Prostate gland (tissue), 2 donors: Measurements from ENCODE around the gene NRN1L. TPM values are rescaled to one million over a fixed set of nuclear protein-coding genes. Genes with fewer than 3 reads are reported as not detected.

ENCODE experiments used
- DNase-seq: peaks from one replicate; pipeline ENCODE4 v3.0.0-alpha.2; 2019; ENCODE audit warnings: low spot score
- H3K27ac ChIP-seq, 2 donors: fragments of 200-600 bp; sonication (generic); 2 replicates each; pipeline ENCODE4 v1.5.1; 2017 to 2019
- H3K27me3 ChIP-seq: fragments of 200-600 bp; sonication (generic); replicated peaks from 2 replicates; pipeline ENCODE4 v1.5.1; 2019; ENCODE audit not compliant: insufficient read depth
- H3K36me3 ChIP-seq, 2 donors: fragments of 200-600 bp; sonication (generic); 1 replicate in 1 of 2; 2 replicates in 1 of 2; pipeline versions ENCODE4 v1.5.1 to v1.8.1; 2017 to 2019
- H3K4me1 ChIP-seq: fragments of 200-600 bp; sonication (generic); replicated peaks from 2 replicates; pipeline ENCODE4 v1.5.1; 2019
- H3K4me3 ChIP-seq, 2 donors: fragments of 200-600 bp; sonication (generic); 2 replicates each; pipeline ENCODE4 v1.5.1; 2017 to 2019
- H3K9me3 ChIP-seq: fragments of 200-600 bp; sonication (generic); 2 replicates; pipeline ENCODE4 v1.5.1; 2017
- POLR2A ChIP-seq: fragments of 450-650 bp; IDR thresholded peaks from one replicate; pipeline ENCODE4 v1.6.1; 2016; ENCODE audit warnings: antibody characterized with exemption, mild to moderate bottlenecking
- POLR2AphosphoS5 ChIP-seq: sonication (generic); formaldehyde crosslinking; IDR thresholded peaks from one replicate; pipeline ENCODE4 v1.6.1; 2017; ENCODE audit warnings: antibody characterized with exemption
- WGBS: methylation state at CpG from one replicate; pipeline ENCODE4 v1.1.5; 2018; 5-methylcytosine and 5-hydroxymethylcytosine counted together
- intact Hi-C: fragments of 100-400 bp; cut with DNase I; formaldehyde crosslinking; loops from one replicate; pipeline ENCODE4 v1.14.2; 2022
- total RNA-seq, 2 donors: library from RNA; depleted of rRNA; stranded (reverse); fragments of >200 nt; gene quantifications; one replicate each; pipeline ENCODE4 v1.1.0, GENCODE V29; 2016
- TF ChIP-seq, protein P1 (sequence below), 4 experiments: fragments of 200-600 bp in 2 of 4; fragments of 450-650 bp in 2 of 4; sonication (generic) in 2 of 4; IDR thresholded peaks; 1 replicate in 3 of 4; 2 replicates in 1 of 4; pipeline ENCODE4 v1.5.1; 2016 to 2019; ENCODE audit warnings: antibody characterized with exemption in 4 of 4, mild to moderate bottlenecking in 2 of 4, moderate library complexity in 2 of 4

Gene NRN1L
- total RNA-seq, 2 donors from 2014 or later = 4.0 to 4.4 TPM

DNA sequence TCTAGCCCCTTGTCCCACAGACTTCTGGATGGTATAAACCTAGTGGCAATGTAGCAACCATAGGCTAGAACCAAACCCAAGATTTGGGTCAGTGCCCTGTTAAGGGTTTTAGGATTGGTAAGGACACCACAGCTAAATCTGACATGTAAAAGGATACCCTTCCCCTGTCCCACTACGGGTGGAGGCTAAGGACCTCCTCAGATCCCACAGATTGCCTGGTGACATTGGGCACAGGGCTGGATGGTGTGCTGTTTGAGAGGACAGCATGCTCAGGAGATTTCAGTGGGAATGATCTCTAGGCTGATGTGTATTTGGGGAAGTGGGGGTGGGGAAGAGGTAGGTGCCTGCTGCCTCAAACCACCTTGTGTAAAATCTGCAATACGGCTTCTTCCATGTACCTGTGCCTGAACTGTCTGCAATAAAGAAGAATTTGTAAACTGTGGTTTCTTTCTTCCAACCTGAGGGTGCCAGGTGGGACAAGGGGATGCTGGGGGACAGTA, 12.5 kb upstream of the NRN1L start:
- intact Hi-C loops = no loop called here
- H3K4me3 ChIP-seq = peak overlapping the region in 1 of 2 donors; percentile 90

DNA sequence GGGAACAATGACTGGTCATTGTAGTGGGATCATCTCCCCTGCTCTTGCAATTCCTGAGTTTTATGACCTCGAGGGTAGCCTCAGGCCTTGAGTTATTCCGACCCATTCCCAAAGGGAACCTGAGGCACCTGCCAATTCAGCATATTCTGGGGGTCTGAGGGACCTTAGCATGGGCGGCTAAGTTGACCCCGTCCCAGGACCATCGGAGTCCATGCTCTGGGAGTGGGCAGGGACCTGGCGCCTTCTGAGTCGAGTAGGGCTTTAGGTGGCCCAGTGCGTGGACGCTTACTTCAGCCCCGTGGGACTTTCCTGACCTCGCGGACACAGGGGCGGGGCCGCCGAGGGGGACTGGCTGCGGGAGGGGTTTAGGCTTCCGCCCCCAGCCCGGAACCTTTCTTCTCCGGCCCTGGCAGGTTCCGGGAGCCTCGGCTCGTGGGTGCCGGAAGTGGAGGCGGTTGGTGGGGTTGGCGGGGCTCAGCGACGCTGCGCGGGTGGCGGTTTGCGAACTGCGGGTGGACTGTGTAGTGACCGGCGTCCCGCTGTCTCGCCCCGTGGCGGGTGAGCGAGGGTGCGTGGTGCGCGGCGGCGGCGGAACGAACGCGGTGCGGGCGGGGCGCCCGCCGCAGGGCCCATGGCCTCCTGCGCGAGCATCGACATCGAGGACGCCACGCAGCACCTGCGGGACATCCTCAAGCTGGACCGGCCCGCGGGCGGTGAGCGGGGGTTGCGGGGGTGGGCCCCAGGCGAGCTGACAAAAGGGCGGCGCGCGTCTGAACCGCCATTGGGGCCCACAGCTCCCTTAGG, 11.9 kb upstream of the NRN1L start, which contains the start of gene EDC4:
Gene EDC4, plus strand, starts transcription at position 422 of the 804 bp plus-strand sequence. Its CDS starts 210 bp downstream, at position 632.
- WGBS = 3% methylated on average over 46 of the region's 72 CpGs
- H3K27me3 ChIP-seq = no peaks in the 10 kb centered on the region
- DNase-seq = peak; percentile 48
- H3K9me3 ChIP-seq = no peaks in the 10 kb centered on the region
- H3K27ac ChIP-seq = peak within 1 kb of the TSS; percentile 67 to 74
- peaks cover 5% of the 10 kb centered on the region in 2 donors for H3K36me3 ChIP-seq
- intact Hi-C loops = no loop called here
- peak within 1 kb of the TSS; percentile 87 to 90 for H3K4me3 ChIP-seq
- peaks cover 13% of the 10 kb centered on the region for H3K4me1 ChIP-seq
- TF ChIP-seq POLR2AphosphoS5 (peak; percentile 83), POLR2A (peak; percentile 19)
- TF ChIP-seq, protein P1, sequence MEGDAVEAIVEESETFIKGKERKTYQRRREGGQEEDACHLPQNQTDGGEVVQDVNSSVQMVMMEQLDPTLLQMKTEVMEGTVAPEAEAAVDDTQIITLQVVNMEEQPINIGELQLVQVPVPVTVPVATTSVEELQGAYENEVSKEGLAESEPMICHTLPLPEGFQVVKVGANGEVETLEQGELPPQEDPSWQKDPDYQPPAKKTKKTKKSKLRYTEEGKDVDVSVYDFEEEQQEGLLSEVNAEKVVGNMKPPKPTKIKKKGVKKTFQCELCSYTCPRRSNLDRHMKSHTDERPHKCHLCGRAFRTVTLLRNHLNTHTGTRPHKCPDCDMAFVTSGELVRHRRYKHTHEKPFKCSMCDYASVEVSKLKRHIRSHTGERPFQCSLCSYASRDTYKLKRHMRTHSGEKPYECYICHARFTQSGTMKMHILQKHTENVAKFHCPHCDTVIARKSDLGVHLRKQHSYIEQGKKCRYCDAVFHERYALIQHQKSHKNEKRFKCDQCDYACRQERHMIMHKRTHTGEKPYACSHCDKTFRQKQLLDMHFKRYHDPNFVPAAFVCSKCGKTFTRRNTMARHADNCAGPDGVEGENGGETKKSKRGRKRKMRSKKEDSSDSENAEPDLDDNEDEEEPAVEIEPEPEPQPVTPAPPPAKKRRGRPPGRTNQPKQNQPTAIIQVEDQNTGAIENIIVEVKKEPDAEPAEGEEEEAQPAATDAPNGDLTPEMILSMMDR (IDR thresholded peaks at IDR 0.05) = peak in 1 of 4 experiments; percentile 24

More for the DNA sequence above, 12.5 kb upstream of the NRN1L start:
- TF ChIP-seq POLR2A = no peak
- no peak for TF ChIP-seq POLR2AphosphoS5
- TF ChIP-seq, protein P1 (IDR thresholded peaks at IDR 0.05) = no peak
- no peaks in the 10 kb centered on the region for H3K27me3 ChIP-seq
- peaks cover 13% of the 10 kb centered on the region for H3K4me1 ChIP-seq
- WGBS = 50% methylated on average over 2 of the region's 2 CpGs
- DNase-seq = no peak
- H3K27ac ChIP-seq = peak overlapping the region; percentile 67 to 74
- H3K9me3 ChIP-seq = no peaks in the 10 kb centered on the region
- H3K36me3 ChIP-seq = peaks cover 1 to 3% of the 10 kb centered on the region in 2 donors

DNA sequence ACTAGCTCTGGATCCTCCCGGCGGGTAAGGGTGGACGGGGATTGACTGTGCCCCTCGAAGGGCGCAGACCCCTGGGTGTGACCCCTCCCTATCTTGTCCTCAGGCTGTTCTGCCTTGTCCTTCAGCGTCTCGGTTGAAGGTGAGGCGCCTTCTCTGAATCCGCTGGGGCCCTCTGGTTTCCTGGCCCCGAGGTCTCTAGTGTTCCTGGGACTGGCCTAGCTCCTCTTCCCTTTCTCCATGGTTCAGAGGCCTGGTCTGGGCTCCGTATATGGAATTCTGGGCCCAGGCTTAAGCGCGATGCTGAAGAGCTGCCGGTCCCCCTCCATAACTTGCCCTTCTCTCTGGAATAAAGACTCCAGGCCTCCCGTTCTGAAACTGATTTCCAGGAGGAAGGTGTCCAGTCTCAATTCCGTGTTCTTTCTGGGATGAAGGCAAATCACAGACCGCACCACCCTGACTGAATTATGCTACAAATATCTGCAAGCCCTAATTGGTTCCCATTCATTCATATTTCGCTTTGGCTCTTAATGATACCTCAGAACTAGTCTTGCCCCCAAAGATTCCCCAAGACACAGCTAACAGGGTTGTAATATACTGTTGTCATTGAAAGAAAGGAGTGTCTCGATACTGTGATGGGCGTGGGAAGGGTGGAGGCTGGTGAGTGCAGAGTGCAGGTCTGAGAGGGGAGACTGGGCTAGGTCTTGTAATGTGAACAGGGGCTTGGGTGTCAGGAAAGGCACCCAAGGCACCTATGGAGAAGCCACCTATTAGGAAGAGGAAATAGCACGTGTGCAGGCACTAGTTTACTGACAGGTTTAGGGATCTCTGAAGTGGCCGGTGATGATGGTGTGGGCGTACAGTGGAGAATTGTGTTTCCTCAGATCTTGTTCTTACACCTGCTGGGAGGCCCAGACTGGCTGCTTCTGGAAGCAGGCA, 11.0 kb upstream of the NRN1L start:
- no peaks in the 10 kb centered on the region for H3K9me3 ChIP-seq
- intact Hi-C loops = no loop called here
- TF ChIP-seq POLR2AphosphoS5 (no peak), POLR2A (no peak)
- TF ChIP-seq, protein P1 (IDR thresholded peaks at IDR 0.05) = no peak
- peaks cover 13% of the 10 kb centered on the region for H3K4me1 ChIP-seq
- no peaks in the 10 kb centered on the region for H3K27me3 ChIP-seq
- no peak for DNase-seq
- WGBS = 11% methylated on average over 23 of the region's 23 CpGs
- peaks cover 5 to 13% of the 10 kb centered on the region in 2 donors for H3K36me3 ChIP-seq
- peak overlapping the region; percentile 67 to 74 for H3K27ac ChIP-seq
- peak overlapping the region; percentile 87 to 90 for H3K4me3 ChIP-seq

DNA sequence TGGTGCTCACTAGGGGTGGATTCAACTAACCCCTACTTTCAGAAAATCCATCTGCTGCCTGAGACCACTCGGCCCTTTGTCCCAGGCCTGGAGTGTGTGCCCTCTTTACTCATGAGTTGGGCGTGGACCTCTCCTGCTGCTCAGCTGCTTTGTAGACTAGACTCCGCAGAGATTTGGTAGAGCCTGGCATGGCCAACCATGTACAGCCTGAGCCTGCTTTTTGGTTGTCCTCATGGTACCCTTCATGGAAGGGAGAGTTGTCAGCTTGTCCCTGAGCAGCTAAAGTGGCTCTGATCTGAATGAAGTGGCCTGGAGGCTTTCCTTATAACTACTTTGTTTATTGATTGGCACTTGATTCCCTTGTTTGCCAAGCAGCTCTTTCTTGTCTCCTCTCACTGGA, 10.3 kb upstream of the NRN1L start:
- Histone ChIP-seq H3K4me3 (peak overlapping the region in 1 of 2 donors; percentile 90), H3K9me3 (no peaks in the 10 kb centered on the region), H3K27me3 (no peaks in the 10 kb centered on the region), H3K27ac (no peak overlapping the region), H3K4me1 (peaks cover 13% of the 10 kb centered on the region), H3K36me3 (peaks cover 8 to 19% of the 10 kb centered on the region in 2 donors)
- 53% methylated on average over 3 of the region's 3 CpGs for WGBS
- DNase-seq = no peak
- intact Hi-C loops = no loop called here
- no peak for TF ChIP-seq POLR2A
- TF ChIP-seq, protein P1 (IDR thresholded peaks at IDR 0.05) = no peak
- no peak for TF ChIP-seq POLR2AphosphoS5
